OCI-LY1 (cell line): ENCODE data around the gene OSR1.
"Not testable (repeated sequence)": the region's sequence is repeated elsewhere in the genome, so short reads cannot be mapped to it uniquely, and the experiment has no call there.

Source experiments
- H2AFZ ChIP-seq: fragments of 200-600 bp; sonication (generic), shearing (Covaris generic); 2 replicates; pipeline ENCODE4 v1.6.0; 2014; ENCODE audit warnings: antibody characterized with exemption, mild to moderate bottlenecking, low read length
- H3F3A ChIP-seq: fragments of 200-600 bp; sonication (generic), shearing (Covaris generic); 2 replicates; pipeline ENCODE4 v1.6.0; 2014; ENCODE audit warnings: mild to moderate bottlenecking, antibody characterized with exemption, low read length, moderate library complexity; ENCODE audit not compliant: insufficient read depth
- H3K27ac ChIP-seq: fragments of 200-600 bp; sonication (generic); 2 replicates; pipeline ENCODE4 v1.5.1; 2014; ENCODE audit warnings: low read length, mixed run types, mild to moderate bottlenecking, low read depth; ENCODE audit not compliant: poor library complexity, severe bottlenecking
- H3K27me3 ChIP-seq: fragments of 200-600 bp; sonication (generic); 2 replicates; pipeline ENCODE4 v1.6.0; 2014; ENCODE audit warnings: antibody characterized with exemption, mild to moderate bottlenecking, low read length, moderate library complexity; ENCODE audit not compliant: insufficient read depth
- H3K36me3 ChIP-seq: fragments of 200-600 bp; sonication (generic); 2 replicates; pipeline ENCODE4 v1.6.1; 2014; ENCODE audit warnings: mild to moderate bottlenecking, antibody characterized with exemption, low read length, moderate library complexity, mixed read lengths; ENCODE audit not compliant: insufficient read depth
- H3K4me1 ChIP-seq: fragments of 200-600 bp; sonication (generic); 2 replicates; pipeline ENCODE4 v1.5.1; 2014; ENCODE audit warnings: mild to moderate bottlenecking, low read length, moderate library complexity; ENCODE audit not compliant: insufficient read depth, severe bottlenecking
- H3K4me2 ChIP-seq: fragments of 200-600 bp; sonication (generic), shearing (Covaris generic); 2 replicates; pipeline ENCODE4 v1.6.1; 2014; ENCODE audit warnings: low read length
- H3K4me3 ChIP-seq: fragments of 200-600 bp; sonication (generic); 2 replicates; pipeline ENCODE4 v1.5.1; 2014; ENCODE audit warnings: low read length, low read depth, mild to moderate bottlenecking, mixed read lengths; ENCODE audit not compliant: poor library complexity, severe bottlenecking
- H3K79me2 ChIP-seq: fragments of 200-600 bp; shearing (Covaris generic); 2 replicates; pipeline ENCODE4 v1.6.1; 2016; ENCODE audit warnings: mixed run types, low read length, mixed read lengths; ENCODE audit not compliant: insufficient read depth
- H3K9ac ChIP-seq: fragments of 200-600 bp; sonication (generic), shearing (Covaris generic); 2 replicates; pipeline ENCODE4 v1.6.1; 2014; ENCODE audit warnings: mild to moderate bottlenecking, low read length, mixed read lengths
- H3K9me2 ChIP-seq: fragments of 200-600 bp; sonication (generic), shearing (Covaris generic); 2 replicates; pipeline ENCODE4 v1.6.1; 2014; ENCODE audit warnings: low read depth, mild to moderate bottlenecking, low read length, mixed read lengths
- H3K9me3 ChIP-seq: fragments of 200-600 bp; shearing (Covaris generic); 2 replicates; pipeline ENCODE4 v1.6.1; 2014; ENCODE audit warnings: low read length, mixed read lengths
- H4K20me1 ChIP-seq: fragments of 200-600 bp; sonication (generic), shearing (Covaris generic); 2 replicates; pipeline ENCODE4 v1.6.0; 2016; ENCODE audit warnings: mild to moderate bottlenecking, low read length; ENCODE audit not compliant: insufficient read depth
- CTCF ChIP-seq: fragments of 200-600 bp; sonication (generic), shearing (Covaris generic); IDR thresholded peaks from 2 replicates; pipeline ENCODE4 v1.5.1; 2017; ENCODE audit warnings: mild to moderate bottlenecking, antibody characterized with exemption, low read length, moderate library complexity, mixed read lengths
- EZH2 ChIP-seq: fragments of 200-600 bp; sonication (generic), shearing (Covaris generic); IDR thresholded peaks from 2 replicates; pipeline ENCODE4 v1.8.0; 2017; ENCODE audit warnings: borderline replicate concordance, mixed run types, mild to moderate bottlenecking, antibody characterized with exemption, low read length, moderate library complexity, mixed read lengths

The OSR1 gene

DNA sequence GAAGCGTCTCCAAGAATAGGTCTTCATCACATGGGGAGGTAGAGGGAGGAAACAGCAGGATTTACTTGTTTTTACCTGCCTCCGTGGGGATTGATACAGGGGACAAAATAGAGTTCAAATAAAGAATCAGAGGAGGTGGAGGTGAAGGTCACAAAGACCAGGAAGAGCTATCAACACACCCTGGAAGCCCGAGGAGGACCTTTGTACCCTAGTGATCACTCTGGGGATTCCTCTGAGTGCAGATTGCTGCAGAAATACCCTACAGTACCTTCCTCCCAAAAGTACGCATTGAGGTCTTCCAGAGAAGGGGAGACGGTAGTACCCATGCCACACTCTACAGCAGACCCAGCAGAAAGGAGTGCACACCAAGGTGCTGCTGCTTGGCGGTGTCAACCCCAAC lies 44.9 kb downstream of the OSR1 start:
- no peaks in the 10 kb centered on the region for H3K4me1 ChIP-seq
- H3F3A ChIP-seq: no peaks in the 10 kb centered on the region
- H3K79me2 ChIP-seq: no peaks in the 10 kb centered on the region
- H3K9me2 ChIP-seq: no peaks in the 10 kb centered on the region
- no peaks in the 10 kb centered on the region for H3K9me3 ChIP-seq
- no peaks in the 10 kb centered on the region for H3K36me3 ChIP-seq
- no peaks in the 10 kb centered on the region for H3K27me3 ChIP-seq
- no peaks in the 10 kb centered on the region for H4K20me1 ChIP-seq
- no peak overlapping the region for H2AFZ ChIP-seq
- no peak overlapping the region for H3K4me3 ChIP-seq
- H3K27ac ChIP-seq: no peak overlapping the region
- TF ChIP-seq CTCF: no peak
- H3K4me2 ChIP-seq: no peak overlapping the region
- H3K9ac ChIP-seq: no peak overlapping the region

DNA sequence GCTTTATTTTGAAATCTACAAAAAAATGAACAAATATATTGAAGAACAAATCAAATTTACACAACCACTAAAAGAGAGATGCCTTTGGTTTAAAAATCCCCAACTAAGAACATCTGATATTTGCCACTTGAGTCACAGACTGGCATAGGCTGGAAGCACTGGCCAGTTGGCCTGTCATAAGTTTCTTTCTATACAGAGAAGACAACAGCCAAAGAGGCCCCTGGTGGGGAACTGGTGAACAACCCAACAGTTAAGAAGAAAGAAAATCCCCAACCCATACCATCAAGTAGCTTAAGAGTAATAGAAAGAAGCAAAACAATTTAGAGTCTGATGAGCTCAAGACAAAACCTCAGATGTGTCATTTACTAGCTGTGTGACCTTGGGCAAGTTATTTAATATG lies 45.5 kb downstream of the OSR1 start:
- H3K9me3 ChIP-seq: no peaks in the 10 kb centered on the region
- H3K27ac ChIP-seq: no peak overlapping the region
- no peak overlapping the region for H3K9ac ChIP-seq
- H2AFZ ChIP-seq: no peak overlapping the region
- H3F3A ChIP-seq: no peaks in the 10 kb centered on the region
- H3K36me3 ChIP-seq: no peaks in the 10 kb centered on the region
- no peaks in the 10 kb centered on the region for H3K79me2 ChIP-seq
- TF ChIP-seq EZH2 (no peak), CTCF (peak; percentile 30; the same call in 1 of the 2 replicates)
- H3K4me3 ChIP-seq: no peak overlapping the region
- no peaks in the 10 kb centered on the region for H3K27me3 ChIP-seq
- no peaks in the 10 kb centered on the region for H3K9me2 ChIP-seq
- no peaks in the 10 kb centered on the region for H4K20me1 ChIP-seq
- H3K4me1 ChIP-seq: no peaks in the 10 kb centered on the region
- H3K4me2 ChIP-seq: no peak overlapping the region

GRCh38 chr2:19306065-19306464 lies 52.4 kb downstream of the OSR1 start:
- H3K27ac ChIP-seq, H2AFZ ChIP-seq, H3K36me3 ChIP-seq, H3K4me3 ChIP-seq, H3K4me1 ChIP-seq, H3K4me2 ChIP-seq, H3K9ac ChIP-seq, H3K27me3 ChIP-seq, H4K20me1 ChIP-seq, H3K9me2 ChIP-seq, H3K79me2 ChIP-seq, H3F3A ChIP-seq, H3K9me3 ChIP-seq: not testable (repeated sequence)

GRCh38 chr2:19305400-19306055 lies 52.9 kb downstream of the OSR1 start:
- not testable (repeated sequence) for H3K4me1 ChIP-seq, H3K9me3 ChIP-seq, H2AFZ ChIP-seq, H3K27ac ChIP-seq, H4K20me1 ChIP-seq, H3K9ac ChIP-seq, H3F3A ChIP-seq, H3K79me2 ChIP-seq, H3K9me2 ChIP-seq, H3K27me3 ChIP-seq, H3K4me2 ChIP-seq, H3K36me3 ChIP-seq, H3K4me3 ChIP-seq
